Fibroblast of mammary gland (primary cell): Measurements from ENCODE around the gene OGDH.
"Not testable (repeated sequence)": the region's sequence is repeated elsewhere in the genome, so short reads cannot be mapped to it uniquely, and the experiment has no call there.

Source experiments
- DNase-seq: peaks from one replicate; pipeline ENCODE4 v3.0.0-alpha.2; 2010; ENCODE audit warnings: low read depth
- H3K4me3 ChIP-seq: 2 replicates; pipeline ENCODE4 v1.5.1; 2011; ENCODE audit warnings: low read depth, mild to moderate bottlenecking, low read length, moderate library complexity; ENCODE audit not compliant: control insufficient read depth
- TF ChIP-seq, protein P1 (sequence below): conservative IDR thresholded peaks from 2 replicates; pipeline ENCODE4 v1.5.1; 2011; ENCODE audit warnings: low read depth, low read length, inconsistent platforms; ENCODE audit not compliant: control insufficient read depth, insufficient read depth

The OGDH gene

DNA sequence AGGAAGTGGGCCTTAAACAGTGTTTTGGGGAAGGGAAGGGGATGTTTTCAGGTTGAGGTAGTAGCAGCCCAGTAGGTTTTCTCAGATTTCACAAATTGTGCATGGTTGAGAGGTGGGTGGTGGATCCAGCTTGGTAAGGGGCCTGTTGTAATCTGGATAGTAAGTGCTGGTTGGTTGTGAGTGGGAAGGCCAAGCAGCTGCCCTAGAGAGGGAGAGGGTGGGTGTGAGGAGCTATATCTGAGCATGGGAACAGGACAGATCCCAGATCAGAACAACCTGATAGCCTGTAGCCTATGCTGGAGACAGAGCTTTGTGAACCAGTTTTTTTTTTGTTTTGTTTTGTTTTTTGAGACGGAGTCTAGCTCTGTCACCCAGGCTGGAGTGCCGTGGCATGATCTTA is 88.3 kb downstream of the OGDH start:
- no peak for DNase-seq
- no peak overlapping the region for H3K4me3 ChIP-seq
- TF ChIP-seq, protein P1, sequence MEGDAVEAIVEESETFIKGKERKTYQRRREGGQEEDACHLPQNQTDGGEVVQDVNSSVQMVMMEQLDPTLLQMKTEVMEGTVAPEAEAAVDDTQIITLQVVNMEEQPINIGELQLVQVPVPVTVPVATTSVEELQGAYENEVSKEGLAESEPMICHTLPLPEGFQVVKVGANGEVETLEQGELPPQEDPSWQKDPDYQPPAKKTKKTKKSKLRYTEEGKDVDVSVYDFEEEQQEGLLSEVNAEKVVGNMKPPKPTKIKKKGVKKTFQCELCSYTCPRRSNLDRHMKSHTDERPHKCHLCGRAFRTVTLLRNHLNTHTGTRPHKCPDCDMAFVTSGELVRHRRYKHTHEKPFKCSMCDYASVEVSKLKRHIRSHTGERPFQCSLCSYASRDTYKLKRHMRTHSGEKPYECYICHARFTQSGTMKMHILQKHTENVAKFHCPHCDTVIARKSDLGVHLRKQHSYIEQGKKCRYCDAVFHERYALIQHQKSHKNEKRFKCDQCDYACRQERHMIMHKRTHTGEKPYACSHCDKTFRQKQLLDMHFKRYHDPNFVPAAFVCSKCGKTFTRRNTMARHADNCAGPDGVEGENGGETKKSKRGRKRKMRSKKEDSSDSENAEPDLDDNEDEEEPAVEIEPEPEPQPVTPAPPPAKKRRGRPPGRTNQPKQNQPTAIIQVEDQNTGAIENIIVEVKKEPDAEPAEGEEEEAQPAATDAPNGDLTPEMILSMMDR: no peak

DNA sequence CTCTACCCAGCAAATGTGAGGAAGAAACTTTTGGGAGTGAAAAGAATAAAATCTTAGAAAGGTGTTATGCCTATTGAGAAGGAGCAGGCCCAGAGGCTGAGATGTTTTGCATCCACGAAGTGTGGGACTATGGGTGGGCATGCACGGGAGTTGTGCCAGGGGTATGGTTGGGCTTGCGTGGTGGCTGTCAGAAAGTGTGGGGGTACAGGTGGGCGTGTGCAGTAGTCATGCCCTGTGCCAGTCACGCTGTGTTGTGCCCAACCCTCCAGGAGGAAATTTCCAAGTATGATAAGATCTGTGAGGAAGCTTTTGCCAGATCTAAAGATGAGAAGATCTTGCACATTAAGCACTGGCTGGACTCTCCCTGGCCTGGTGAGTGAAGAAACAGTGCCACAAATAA is 89.3 kb downstream of the OGDH start:
- no peak for DNase-seq
- H3K4me3 ChIP-seq: no peak overlapping the region
- TF ChIP-seq, protein P1: no peak

DNA sequence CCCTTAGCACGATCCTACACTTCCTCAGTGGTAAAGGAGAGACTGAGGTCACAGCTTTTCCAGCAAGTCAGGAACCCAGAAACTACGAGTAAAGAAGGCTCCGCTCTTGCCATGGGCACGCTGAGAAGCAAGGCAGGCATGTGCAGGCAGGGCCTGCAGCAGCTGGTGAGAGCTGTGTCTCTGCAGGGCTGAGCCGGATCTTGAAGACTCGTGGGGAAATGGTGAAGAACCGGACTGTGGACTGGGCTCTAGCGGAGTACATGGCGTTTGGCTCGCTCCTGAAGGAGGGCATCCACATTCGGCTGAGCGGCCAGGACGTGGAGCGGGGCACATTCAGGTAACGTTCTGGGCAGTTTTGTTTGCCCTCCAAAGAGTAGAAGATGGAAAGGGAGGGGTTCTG is 90.3 kb downstream of the OGDH start:
- H3K4me3 ChIP-seq: no peak overlapping the region
- DNase-seq: no peak

DNA sequence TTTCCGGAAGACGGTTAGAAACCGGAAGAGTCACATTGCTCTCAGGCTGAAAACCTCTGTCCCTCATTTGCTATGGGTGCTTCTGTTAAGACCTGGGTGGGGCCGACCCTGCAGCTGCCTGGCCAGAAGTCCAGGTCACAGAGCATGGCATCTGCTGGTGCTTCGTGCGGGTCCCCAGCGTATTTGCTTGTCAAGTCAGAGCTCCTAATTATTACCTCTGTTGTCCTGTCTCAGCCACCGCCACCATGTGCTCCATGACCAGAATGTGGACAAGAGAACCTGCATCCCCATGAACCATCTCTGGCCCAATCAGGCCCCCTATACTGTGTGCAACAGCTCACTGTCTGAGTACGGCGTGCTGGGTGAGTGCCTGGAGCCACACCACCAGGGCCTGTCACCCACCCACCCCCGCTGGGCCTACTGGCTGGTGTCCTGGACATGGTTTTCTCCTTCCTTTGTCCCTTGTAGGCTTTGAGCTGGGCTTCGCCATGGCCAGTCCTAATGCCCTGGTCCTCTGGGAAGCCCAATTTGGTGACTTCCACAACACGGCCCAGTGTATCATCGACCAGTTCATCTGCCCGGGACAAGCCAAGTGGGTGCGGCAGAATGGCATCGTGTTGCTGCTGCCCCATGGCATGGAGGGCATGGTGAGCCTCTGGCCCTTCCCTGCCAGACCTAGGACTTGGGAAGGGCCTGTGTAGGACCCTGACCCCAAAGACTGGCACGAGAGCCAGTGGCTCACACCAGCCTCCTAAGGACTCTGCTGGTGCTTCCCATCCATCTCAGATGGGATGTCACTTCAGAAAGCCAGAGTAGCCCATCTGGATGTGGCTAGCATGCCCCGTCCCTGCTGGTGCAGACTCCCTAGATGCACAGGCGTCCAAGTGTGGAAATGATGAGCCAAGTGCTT is 91.0 kb downstream of the OGDH start:
- TF ChIP-seq, protein P1: no peak
- no peak for DNase-seq
- H3K4me3 ChIP-seq: no peak overlapping the region

More for the DNA sequence above, 90.3 kb downstream of the OGDH start:
- TF ChIP-seq, protein P1: no peak

DNA sequence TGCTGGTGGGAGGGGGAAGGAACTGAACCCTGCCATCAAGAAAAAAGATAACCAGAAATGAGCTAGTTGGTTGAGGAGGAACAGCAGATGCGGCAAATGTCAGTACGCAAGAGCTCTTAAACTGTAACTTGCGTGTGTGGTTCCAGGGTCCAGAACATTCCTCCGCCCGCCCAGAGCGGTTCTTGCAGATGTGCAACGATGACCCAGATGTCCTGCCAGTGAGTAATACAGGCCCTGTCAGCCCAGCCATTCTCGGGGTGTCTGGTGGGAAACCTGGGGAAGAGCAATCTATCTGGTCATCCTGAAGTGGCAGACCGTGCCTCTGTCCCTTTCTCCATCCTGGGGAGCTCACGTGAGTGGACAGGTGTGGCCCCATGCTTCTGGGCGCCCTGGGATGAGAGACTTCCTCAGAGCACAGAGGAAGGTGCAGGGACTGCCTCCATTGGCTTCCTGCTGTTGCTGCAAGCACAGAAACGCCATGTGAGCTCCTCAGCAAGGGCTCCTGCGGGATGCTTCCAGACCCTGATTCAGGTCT is 91.7 kb downstream of the OGDH start:
- H3K4me3 ChIP-seq: no peak overlapping the region
- TF ChIP-seq, protein P1: no peak
- DNase-seq: no peak

DNA sequence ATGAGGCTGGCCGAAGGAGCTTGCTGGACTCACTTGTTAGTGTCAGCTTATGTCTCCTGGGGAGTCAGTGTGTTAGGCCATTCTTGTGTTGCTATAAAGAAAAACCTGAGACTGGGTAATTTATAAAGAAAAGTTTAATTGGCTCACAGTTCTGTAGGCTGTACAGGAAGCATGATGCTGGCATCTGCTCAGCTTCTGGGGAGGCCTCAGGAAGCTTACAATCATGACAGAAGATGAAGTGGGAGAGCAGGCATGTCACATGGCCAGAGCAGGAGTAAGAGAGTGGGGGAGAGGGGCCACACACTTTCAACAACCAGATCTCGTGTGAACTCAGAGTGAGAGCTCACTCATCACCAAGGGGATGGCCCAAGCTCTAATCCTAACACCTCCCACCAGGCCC is 93.2 kb downstream of the OGDH start:
- not testable (repeated sequence) for DNase-seq, H3K4me3 ChIP-seq

DNA sequence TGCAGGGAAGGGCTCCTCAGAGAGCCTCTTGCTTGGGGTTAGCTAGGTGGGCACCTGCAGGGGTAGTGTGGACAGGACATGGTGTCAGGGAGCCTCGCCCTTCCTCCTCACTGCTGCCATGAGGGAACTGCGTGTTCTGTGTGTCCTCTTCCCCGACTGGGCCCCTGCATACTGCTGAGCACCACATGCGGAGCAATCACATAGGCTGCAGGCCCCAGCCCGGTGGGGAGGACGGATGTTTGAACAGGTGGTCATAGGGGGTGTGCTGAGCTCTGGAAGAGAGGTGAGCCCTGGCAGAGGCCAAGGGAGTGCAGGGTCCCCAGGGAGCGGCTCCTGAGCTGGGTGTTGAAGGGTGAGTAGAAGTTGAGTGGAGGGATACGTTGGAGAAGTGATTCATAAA is 93.9 kb downstream of the OGDH start:
- no peak overlapping the region for H3K4me3 ChIP-seq
- TF ChIP-seq, protein P1: no peak
- DNase-seq: no peak

DNA sequence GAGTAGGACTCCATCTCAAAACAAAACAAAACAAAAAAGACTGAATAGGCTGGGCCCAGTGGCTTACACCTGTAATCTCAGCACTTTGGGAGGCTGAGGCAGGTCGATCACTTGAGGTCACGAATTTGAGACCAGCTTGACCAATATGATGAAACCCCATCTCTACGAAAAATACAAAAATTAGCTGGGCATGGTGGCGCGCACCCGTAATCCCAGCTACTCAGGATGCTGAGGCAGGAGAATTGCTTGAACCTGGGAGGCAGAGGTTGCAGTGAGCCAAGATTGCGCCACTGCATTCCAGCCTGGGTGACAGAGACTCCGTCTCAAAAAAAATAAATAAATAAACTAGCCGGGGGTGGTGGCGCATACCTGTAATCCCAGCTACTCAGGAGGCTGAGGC is 97.0 kb downstream of the OGDH start:
- not testable (repeated sequence) for H3K4me3 ChIP-seq, DNase-seq
